IgD-negative memory B cell (primary cell): ENCODE data around the gene RNF31. TPM values are rescaled to one million over a fixed set of nuclear protein-coding genes. Genes with fewer than 3 reads are reported as not detected.
A peak's percentile ranks its signal among the peaks of the same experiment; 100 is the strongest.

Experiments used
- H3K27ac Mint-ChIP-seq, 3 donors: one replicate each; pipeline ENCODE4 v1.8.0; 2020 to 2022; ENCODE audit warnings: mild to moderate bottlenecking in 3 of 3, mixed read lengths in 3 of 3, moderate library complexity in 1 of 3
- H3K27me3 Mint-ChIP-seq: one replicate; pipeline ENCODE4 v1.8.0; 2021; ENCODE audit warnings: mixed read lengths
- H3K36me3 Mint-ChIP-seq: one replicate; pipeline ENCODE4 v1.8.0; 2020; ENCODE audit warnings: mild to moderate bottlenecking, mixed read lengths
- H3K4me1 Mint-ChIP-seq, 3 donors: one replicate each; pipeline ENCODE4 v1.8.0; 2020 to 2022; ENCODE audit warnings: mixed read lengths in 3 of 3, mild to moderate bottlenecking in 1 of 3
- H3K4me3 Mint-ChIP-seq, 4 donors: one replicate each; pipeline ENCODE4 v1.8.0; 2020 to 2022; ENCODE audit warnings: mild to moderate bottlenecking in 4 of 4, mixed read lengths in 4 of 4, moderate library complexity in 3 of 4
- H3K9me3 Mint-ChIP-seq, 3 donors: one replicate each; pipeline ENCODE4 v1.8.0; 2020 to 2021; ENCODE audit warnings: mixed read lengths in 3 of 3, mild to moderate bottlenecking in 1 of 3
- polyA plus RNA-seq: library from polyadenylated mRNA; unstranded; fragments of 300-500 nt; fragmentation: Illumina TruSeq; gene quantifications from one replicate; pipeline ENCODE4 v1.2.3, GENCODE V29; 2021

Gene RNF31
- polyA plus RNA-seq, 1 donor from 2014 or later = 54.3 TPM

GRCh38 chr14:24185026-24185425 lies 37.7 kb downstream of the RNF31 start:
- no peak overlapping the region for H3K4me3 Mint-ChIP-seq
- H3K4me1 Mint-ChIP-seq = peaks cover 11 to 13% (median 13%) of the 10 kb centered on the region in 3 donors
- peaks cover 1% of the 10 kb centered on the region for H3K36me3 Mint-ChIP-seq
- peak overlapping the region in 1 of 3 donors; percentile 84 for H3K27ac Mint-ChIP-seq
- H3K9me3 Mint-ChIP-seq = no peaks in the 10 kb centered on the region
- H3K27me3 Mint-ChIP-seq = no peaks in the 10 kb centered on the region

- Mint-ChIP-seq H3K27ac (peak overlapping the region in 1 of 3 donors; percentile 84), H3K4me3 (no peak overlapping the region), H3K27me3 (no peaks in the 10 kb centered on the region)
Measured at GRCh38 chr14:24185741-24186140, 38.4 kb downstream of the RNF31 start.

GRCh38 chr14:24186831-24187538 lies 39.7 kb downstream of the RNF31 start:
- no peaks in the 10 kb centered on the region for H3K27me3 Mint-ChIP-seq
- H3K27ac Mint-ChIP-seq = peak overlapping the region in 2 of 3 donors; percentile 96 to 99
- H3K36me3 Mint-ChIP-seq = peaks cover 1% of the 10 kb centered on the region
- H3K4me3 Mint-ChIP-seq = peak overlapping the region; percentile 34 to 100 (median 79)
- no peaks in the 10 kb centered on the region for H3K9me3 Mint-ChIP-seq
- peaks cover 11 to 14% (median 13%) of the 10 kb centered on the region in 3 donors for H3K4me1 Mint-ChIP-seq

More at GRCh38 chr14:24185741-24186140, 38.4 kb downstream of the RNF31 start:
- no peaks in the 10 kb centered on the region for H3K9me3 Mint-ChIP-seq
- H3K4me1 Mint-ChIP-seq = peaks cover 11 to 14% (median 13%) of the 10 kb centered on the region in 3 donors
- H3K36me3 Mint-ChIP-seq = peaks cover 1% of the 10 kb centered on the region

GRCh38 chr14:24187539-24187915 lies 40.2 kb downstream of the RNF31 start:
- H3K4me3 Mint-ChIP-seq = peak overlapping the region; percentile 84 to 100 (median 94)
- H3K27me3 Mint-ChIP-seq = no peaks in the 10 kb centered on the region
- H3K36me3 Mint-ChIP-seq = peaks cover 1% of the 10 kb centered on the region
- H3K9me3 Mint-ChIP-seq = no peaks in the 10 kb centered on the region
- peak overlapping the region in 2 of 3 donors; percentile 88 to 99 for H3K27ac Mint-ChIP-seq
- H3K4me1 Mint-ChIP-seq = peaks cover 15 to 17% (median 16%) of the 10 kb centered on the region in 3 donors

- Mint-ChIP-seq H3K27me3 (no peaks in the 10 kb centered on the region), H3K27ac (peak within 1 kb of the TSS; percentile 88 to 99 (median 95)), H3K4me3 (peak within 1 kb of the TSS; percentile 90 to 100 (median 96)), H3K36me3 (peaks cover 1% of the 10 kb centered on the region), H3K4me1 (peaks cover 16 to 18% (median 17%) of the 10 kb centered on the region in 3 donors), H3K9me3 (no peaks in the 10 kb centered on the region)
Measured at GRCh38 chr14:24188251-24189058, 41.2 kb downstream of the RNF31 start, which contains the start of gene IPO4. Gene IPO4 (minus strand): TSS chr14:24188816. CDS start chr14:24188787, 29 bp downstream.

GRCh38 chr14:24189059-24189375 lies 41.7 kb downstream of the RNF31 start:
- no peaks in the 10 kb centered on the region for H3K9me3 Mint-ChIP-seq
- H3K4me1 Mint-ChIP-seq = peaks cover 18 to 19% (median 18%) of the 10 kb centered on the region in 3 donors
- no peaks in the 10 kb centered on the region for H3K27me3 Mint-ChIP-seq
- H3K4me3 Mint-ChIP-seq = peak overlapping the region; percentile 90 to 100 (median 96)
- peak overlapping the region; percentile 88 to 99 (median 95) for H3K27ac Mint-ChIP-seq
- peaks cover 1% of the 10 kb centered on the region for H3K36me3 Mint-ChIP-seq

- H3K27ac Mint-ChIP-seq = peak overlapping the region; percentile 88 to 99 (median 95)
- H3K9me3 Mint-ChIP-seq = no peaks in the 10 kb centered on the region
- peaks cover 1% of the 10 kb centered on the region for H3K36me3 Mint-ChIP-seq
- H3K4me3 Mint-ChIP-seq = peak overlapping the region in 2 of 4 donors; percentile 48 to 100
- H3K4me1 Mint-ChIP-seq = peaks cover 22 to 24% (median 23%) of the 10 kb centered on the region in 3 donors
- H3K27me3 Mint-ChIP-seq = no peaks in the 10 kb centered on the region
Measured at GRCh38 chr14:24189460-24189859, 42.2 kb downstream of the RNF31 start.

GRCh38 chr14:24190416-24190815 lies 43.1 kb downstream of the RNF31 start:
- Mint-ChIP-seq H3K4me1 (peaks cover 25 to 26% (median 25%) of the 10 kb centered on the region in 3 donors), H3K27me3 (no peaks in the 10 kb centered on the region), H3K27ac (peak overlapping the region in 1 of 3 donors; percentile 99), H3K9me3 (no peaks in the 10 kb centered on the region), H3K36me3 (peaks cover 1% of the 10 kb centered on the region), H3K4me3 (peak overlapping the region in 1 of 4 donors; percentile 100)

GRCh38 chr14:24192933-24193332 lies 45.6 kb downstream of the RNF31 start:
- peak overlapping the region in 2 of 4 donors; percentile 37 to 87 for H3K4me3 Mint-ChIP-seq
- H3K9me3 Mint-ChIP-seq = no peaks in the 10 kb centered on the region
- peak overlapping the region in 1 of 3 donors; percentile 77 for H3K27ac Mint-ChIP-seq
- H3K4me1 Mint-ChIP-seq = peaks cover 27 to 33% (median 32%) of the 10 kb centered on the region in 3 donors
- H3K36me3 Mint-ChIP-seq = no peaks in the 10 kb centered on the region
- no peaks in the 10 kb centered on the region for H3K27me3 Mint-ChIP-seq

- no peaks in the 10 kb centered on the region for H3K36me3 Mint-ChIP-seq
- H3K27me3 Mint-ChIP-seq = no peaks in the 10 kb centered on the region
- peaks cover 31 to 34% (median 32%) of the 10 kb centered on the region in 3 donors for H3K4me1 Mint-ChIP-seq
- no peaks in the 10 kb centered on the region for H3K9me3 Mint-ChIP-seq
- H3K27ac Mint-ChIP-seq = peak overlapping the region; percentile 90 to 99 (median 99)
- H3K4me3 Mint-ChIP-seq = peak overlapping the region; percentile 93 to 97 (median 96)
Measured at GRCh38 chr14:24194186-24194872, 47.0 kb downstream of the RNF31 start.

GRCh38 chr14:24194873-24195185 lies 47.5 kb downstream of the RNF31 start:
- Mint-ChIP-seq H3K27ac (peak overlapping the region; percentile 99), H3K27me3 (no peaks in the 10 kb centered on the region), H3K4me1 (peaks cover 30 to 32% (median 31%) of the 10 kb centered on the region in 3 donors), H3K9me3 (no peaks in the 10 kb centered on the region), H3K4me3 (peak overlapping the region; percentile 93 to 97 (median 96)), H3K36me3 (no peaks in the 10 kb centered on the region)

- Mint-ChIP-seq H3K4me1 (peaks cover 30 to 31% (median 31%) of the 10 kb centered on the region in 3 donors), H3K36me3 (no peaks in the 10 kb centered on the region), H3K4me3 (peak within 1 kb of the TSS; percentile 93 to 97 (median 96)), H3K9me3 (no peaks in the 10 kb centered on the region), H3K27ac (peak within 1 kb of the TSS; percentile 99), H3K27me3 (no peaks in the 10 kb centered on the region)
Measured at GRCh38 chr14:24195186-24196070, 48.1 kb downstream of the RNF31 start, which contains the start of gene TM9SF1. Gene TM9SF1 (minus strand): TSS chr14:24195441. CDS start chr14:24195019, 422 bp downstream.

GRCh38 chr14:24196071-24197055 lies 49.1 kb downstream of the RNF31 start:
- Mint-ChIP-seq H3K4me1 (peaks cover 30 to 31% (median 31%) of the 10 kb centered on the region in 3 donors), H3K9me3 (no peaks in the 10 kb centered on the region), H3K36me3 (no peaks in the 10 kb centered on the region), H3K4me3 (peak overlapping the region; percentile 93 to 97 (median 96)), H3K27me3 (no peaks in the 10 kb centered on the region), H3K27ac (peak overlapping the region; percentile 99)
